GM12878 (cell line): ENCODE data around the gene RBM4B. TPM values are rescaled to one million over a fixed set of nuclear protein-coding genes. Genes with fewer than 3 reads are reported as not detected.

Experiments
- ATAC-seq: fragments of 200-7000 bp; cut with Tn5 transposase; 3 replicates; pipeline ENCODE4 v1.9.1; 2020; ENCODE audit warnings: mild to moderate bottlenecking, moderate library complexity
- BruUV-seq: library from RNA; stranded (reverse); fragments of 400-500 nt; replicated peaks from 2 replicates; lab custom pipeline; 2021; lab: Mats Ljungman, UMichigan
- CTCF ChIA-PET: fragments of 300-600 bp; sonication (Branson Sonifier 250); formaldehyde crosslinking; extraction: SDS; loops from one replicate; lab custom pipeline; 2021; ENCODE audit warnings: inconsistent platforms; lab: Yijun Ruan, JAX
- POLR2A ChIA-PET: fragments of 350-600 bp; formaldehyde crosslinking; extraction: SDS; loops from one replicate; lab custom pipeline; 2021; ENCODE audit warnings: inconsistent platforms; lab: Charles Lee
- RAD21 ChIA-PET: fragments of 300-600 bp; sonication (Branson Sonifier 250); formaldehyde crosslinking; loops from one replicate; lab custom pipeline; 2023; ENCODE audit warnings: antibody characterized with exemption; ENCODE audit not compliant: unreplicated experiment; lab: Charles Lee
- SMC1A ChIA-PET: fragments of 300-600 bp; sonication (Branson Sonifier 250); formaldehyde crosslinking; loops from one replicate; lab custom pipeline; 2023; ENCODE audit not compliant: unreplicated experiment, uncharacterized antibody; lab: Charles Lee
- DNase-seq: peaks from one replicate; pipeline ENCODE4 v3.0.0-alpha.2; 2011; ENCODE audit warnings: low read depth, low spot score
- FAIRE-seq: peaks from 3 replicates; lab custom pipeline; 2011; peaks lifted over from hg19 to GRCh38; lab: Jason Lieb, UNC
- H2AFZ ChIP-seq: 2 replicates; pipeline ENCODE4 v1.6.0; 2011; ENCODE audit warnings: low read depth, low read length, control low read depth; ENCODE audit not compliant: control insufficient read depth
- H3K27ac ChIP-seq: 2 replicates; pipeline ENCODE4 v1.5.1; 2011; ENCODE audit warnings: control low read depth; ENCODE audit not compliant: control insufficient read depth, insufficient read depth
- H3K27me3 ChIP-seq, 2 experiments: replicated peaks in 1 of 2; 2 replicates each; pipeline versions ENCODE4 v1.6.0 to v1.6.1; 2011; ENCODE audit warnings: low read length in 1 of 2; ENCODE audit not compliant: control insufficient read depth in 2 of 2, insufficient read depth in 2 of 2
- H3K36me3 ChIP-seq, 2 experiments: 2 replicates each; pipeline ENCODE4 v1.5.1; 2011; ENCODE audit warnings: low read length in 1 of 2; ENCODE audit not compliant: control insufficient read depth in 2 of 2, insufficient read depth in 2 of 2
- H3K4me1 ChIP-seq: 2 replicates; pipeline ENCODE4 v1.6.1; 2011; ENCODE audit warnings: mild to moderate bottlenecking, low read length, moderate library complexity, mixed read lengths; ENCODE audit not compliant: control insufficient read depth, insufficient read depth
- H3K4me2 ChIP-seq: 2 replicates; pipeline ENCODE4 v1.6.0; 2011; ENCODE audit warnings: control low read depth; ENCODE audit not compliant: control insufficient read depth, insufficient read depth
- H3K4me3 ChIP-seq: fragments of 200-600 bp; sonication (generic); 2 replicates; pipeline ENCODE4 v1.5.1; 2016
- H3K79me2 ChIP-seq: 2 replicates; pipeline ENCODE4 v1.6.0; 2011; ENCODE audit warnings: low read length; ENCODE audit not compliant: control insufficient read depth, insufficient read depth
- H3K9ac ChIP-seq: 2 replicates; pipeline ENCODE4 v1.8.0; 2011; ENCODE audit warnings: low read length, control low read depth, mixed read lengths; ENCODE audit not compliant: control insufficient read depth, insufficient read depth
- H3K9me3 ChIP-seq: replicated peaks from 3 replicates; pipeline ENCODE4 v1.5.1; 2011; ENCODE audit warnings: mild to moderate bottlenecking, low read length; ENCODE audit not compliant: control insufficient read depth, insufficient read depth
- H4K20me1 ChIP-seq: 2 replicates; pipeline ENCODE4 v1.6.0; 2011; ENCODE audit not compliant: control insufficient read depth, insufficient read depth
- BCLAF1 ChIP-seq: fragments of 450-650 bp; IDR thresholded peaks from 2 replicates; pipeline ENCODE4 v1.6.1; 2017; ENCODE audit warnings: antibody characterized with exemption, mild to moderate bottlenecking, moderate library complexity
- BRCA1 ChIP-seq: IDR thresholded peaks from 2 replicates; pipeline ENCODE4 v1.6.1; 2011; ENCODE audit warnings: low read depth, low read length, improper control_type of control experiment
- JUND ChIP-seq: IDR thresholded peaks from 2 replicates; pipeline ENCODE4 v1.6.1; 2012; ENCODE audit warnings: low read depth, mild to moderate bottlenecking, low read length, improper control_type of control experiment, moderate library complexity
- MTA2 ChIP-seq: fragments of 450-650 bp; IDR thresholded peaks from 2 replicates; pipeline ENCODE4 v1.6.1; 2016; ENCODE audit warnings: low read depth, mild to moderate bottlenecking, moderate library complexity
- NBN ChIP-seq: fragments of 450-650 bp; IDR thresholded peaks from 2 replicates; pipeline ENCODE4 v1.6.1; 2016
- SIN3A ChIP-seq: IDR thresholded peaks from 2 replicates; pipeline ENCODE4 v1.6.1; 2012; ENCODE audit warnings: low read depth, low read length, improper control_type of control experiment
- SMC3 ChIP-seq: IDR thresholded peaks from 2 replicates; pipeline ENCODE4 v1.6.1; 2011; ENCODE audit warnings: low read length, improper control_type of control experiment, borderline replicate concordance
- ZNF622 ChIP-seq: fragments of 450-650 bp; IDR thresholded peaks from 2 replicates; pipeline ENCODE4 v1.6.1; 2017; ENCODE audit warnings: mild to moderate bottlenecking, inconsistent platforms
- WGBS: methylation state at CpG from one replicate; pipeline ENCODE4 v1.1.6; 2016; ENCODE audit warnings: low lambda C conversion rate; ENCODE audit not compliant: insufficient replicate concordance, insufficient coverage; ENCODE audit errors: missing lambda C conversion rate; 5-methylcytosine and 5-hydroxymethylcytosine counted together
- in situ Hi-C: fragments of 300-500 bp; cut with MboI; formaldehyde crosslinking; loops from 9 replicates; pipeline ENCODE4 v1.14.3; 2018; ENCODE audit warnings: mixed read lengths
- intact Hi-C: fragments of 100-400 bp; cut with micrococcal nuclease; formaldehyde crosslinking; loops from one replicate; pipeline ENCODE4 v1.14.2; 2022; ENCODE audit not compliant: unreplicated experiment
- polyA plus RNA-seq, 11 experiments: library from polyadenylated mRNA; depleted of rRNA in 4 of 11; unstranded in 6 of 11; stranded (reverse) in 5 of 11; fragments of >200 nt; fragmentation: Nextera tagmentation in 4 of 11; fragmentation: Illumina TruSeq in 1 of 11; extraction: Ambion mirVana in 4 of 11; extraction: Trizol in 1 of 11; gene quantifications; 1 replicate in 1 of 11; 2 replicates in 10 of 11; pipeline versions ENCODE4 v1.2.1 to v1.2.3, GENCODE V29; 2011 to 2016; ENCODE audit warnings: inconsistent platforms in 2 of 11, missing spikeins in 2 of 11, low read depth in 1 of 11
- total RNA-seq, 4 experiments: library from RNA; depleted of rRNA in 3 of 4; stranded (reverse); fragments of >200 nt in 3 of 4; fragmentation: Illumina TruSeq in 1 of 4; extraction: Trizol in 1 of 4; gene quantifications; 2 replicates each; pipeline versions ENCODE4 v1.2.1 to v1.2.3, GENCODE V29; 2013 to 2021
- TF ChIP-seq, protein P1 (sequence below): fragments of 450-650 bp; IDR thresholded peaks from 2 replicates; pipeline ENCODE4 v1.6.1; 2017; ENCODE audit warnings: mild to moderate bottlenecking, low read depth, inconsistent platforms; ENCODE audit not compliant: poor library complexity, severe bottlenecking
- TF ChIP-seq, protein P2 (sequence below): IDR thresholded peaks from 2 replicates; pipeline ENCODE4 v1.6.1; 2012; ENCODE audit warnings: low read length, inconsistent platforms

RBM4B gene
- total and polyA plus RNA-seq, 10 of the 15 experiments (the other 5 are each of a cell fraction or from before 2014, with no cell fraction given), result 16.1 to 37.0 (median 21.6) TPM

DNA sequence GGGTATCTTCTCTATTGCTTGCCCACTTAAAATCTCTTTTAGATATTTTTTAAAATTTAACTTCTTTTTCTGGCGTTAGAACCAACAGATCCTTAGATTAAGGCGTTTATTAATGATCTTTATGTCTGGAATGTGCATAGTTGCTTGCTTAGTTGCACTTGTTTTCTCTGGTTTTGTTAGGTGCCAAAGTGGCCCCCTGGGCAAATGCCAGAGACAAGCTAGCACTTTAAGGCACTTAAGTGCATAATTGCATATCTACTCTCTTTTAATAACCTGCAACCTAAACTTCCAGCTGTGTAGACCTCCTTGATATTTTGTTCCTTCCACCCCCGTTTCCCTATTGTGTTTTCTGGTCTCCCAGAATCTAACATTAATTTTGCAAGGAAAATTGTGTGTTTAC is 35.9 kb downstream of the RBM4B start:
- WGBS, result 35% methylated on average over 3 of the region's 3 CpGs
- Histone ChIP-seq H3K27ac (no peak overlapping the region), H3K4me1 (peaks cover 25% of the 10 kb centered on the region), H3K4me3 (peak overlapping the region; percentile 90), H2AFZ (no peak overlapping the region), H3K27me3 (no peaks in the 10 kb centered on the region), H3K9ac (peak overlapping the region; percentile 13; the same call in 1 of the 2 replicates), H3K79me2 (peaks cover 91% of the 10 kb centered on the region), H3K36me3 (peaks cover 18 to 44% of the 10 kb centered on the region in 2 experiments), H3K4me2 (peak overlapping the region; percentile 69), H4K20me1 (peaks cover 18% of the 10 kb centered on the region), H3K9me3 (no peaks in the 10 kb centered on the region)
- RAD21 ChIA-PET, result interaction anchor here (2.0 to 2.1 kb wide), 2 partner anchors 36 to 51 kb away, joined by 4 to 6 read pairs; partner anchors contain the start of gene RBM4B
- SMC1A ChIA-PET, result interaction anchor here (1.1 to 1.2 kb wide), 2 partner anchors 11 to 33 kb away, joined by 3 to 5 read pairs; no protein-coding TSS in a partner anchor
- CTCF ChIA-PET, result interaction anchor here (0.7 to 2.0 kb wide), 5 partner anchors 11 to 211 kb away, joined by 3 to 6 read pairs (median 3); partner anchors contain the start of gene RBM4B
- BruUV-seq, result no TSS peak
- in situ Hi-C loops, result no loop called here
- ATAC-seq, result no peak
- TF ChIP-seq ZNF622, result no peak
- no peak for TF ChIP-seq JUND
- TF ChIP-seq, protein P1, sequence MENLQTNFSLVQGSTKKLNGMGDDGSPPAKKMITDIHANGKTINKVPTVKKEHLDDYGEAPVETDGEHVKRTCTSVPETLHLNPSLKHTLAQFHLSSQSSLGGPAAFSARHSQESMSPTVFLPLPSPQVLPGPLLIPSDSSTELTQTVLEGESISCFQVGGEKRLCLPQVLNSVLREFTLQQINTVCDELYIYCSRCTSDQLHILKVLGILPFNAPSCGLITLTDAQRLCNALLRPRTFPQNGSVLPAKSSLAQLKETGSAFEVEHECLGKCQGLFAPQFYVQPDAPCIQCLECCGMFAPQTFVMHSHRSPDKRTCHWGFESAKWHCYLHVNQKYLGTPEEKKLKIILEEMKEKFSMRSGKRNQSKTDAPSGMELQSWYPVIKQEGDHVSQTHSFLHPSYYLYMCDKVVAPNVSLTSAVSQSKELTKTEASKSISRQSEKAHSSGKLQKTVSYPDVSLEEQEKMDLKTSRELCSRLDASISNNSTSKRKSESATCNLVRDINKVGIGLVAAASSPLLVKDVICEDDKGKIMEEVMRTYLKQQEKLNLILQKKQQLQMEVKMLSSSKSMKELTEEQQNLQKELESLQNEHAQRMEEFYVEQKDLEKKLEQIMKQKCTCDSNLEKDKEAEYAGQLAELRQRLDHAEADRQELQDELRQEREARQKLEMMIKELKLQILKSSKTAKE, result no peak
- no peak for TF ChIP-seq SMC3
- no peak for TF ChIP-seq BRCA1
- TF ChIP-seq, protein P2, sequence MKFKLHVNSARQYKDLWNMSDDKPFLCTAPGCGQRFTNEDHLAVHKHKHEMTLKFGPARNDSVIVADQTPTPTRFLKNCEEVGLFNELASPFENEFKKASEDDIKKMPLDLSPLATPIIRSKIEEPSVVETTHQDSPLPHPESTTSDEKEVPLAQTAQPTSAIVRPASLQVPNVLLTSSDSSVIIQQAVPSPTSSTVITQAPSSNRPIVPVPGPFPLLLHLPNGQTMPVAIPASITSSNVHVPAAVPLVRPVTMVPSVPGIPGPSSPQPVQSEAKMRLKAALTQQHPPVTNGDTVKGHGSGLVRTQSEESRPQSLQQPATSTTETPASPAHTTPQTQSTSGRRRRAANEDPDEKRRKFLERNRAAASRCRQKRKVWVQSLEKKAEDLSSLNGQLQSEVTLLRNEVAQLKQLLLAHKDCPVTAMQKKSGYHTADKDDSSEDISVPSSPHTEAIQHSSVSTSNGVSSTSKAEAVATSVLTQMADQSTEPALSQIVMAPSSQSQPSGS, result no peak
- TF ChIP-seq BCLAF1, result no peak
- no peak for TF ChIP-seq NBN
- no peak for TF ChIP-seq MTA2
- no peak for TF ChIP-seq SIN3A
- DNase-seq, result no peak
- POLR2A ChIA-PET, result interaction anchor here (1.4 to 1.5 kb wide), 2 partner anchors 11 to 21 kb away, joined by 4 to 5 read pairs; no protein-coding TSS in a partner anchor
- intact Hi-C loops, result no loop called here
- FAIRE-seq, result no peak
